ENCODE results near the gene ZNF423.
A peak's percentile ranks its signal among the peaks of the same experiment; 100 is the strongest.

ZNF423 gene

GRCh38 chr16:49763826-49764225 is 92.1 kb downstream of the ZNF423 start:
- POLR2A ChIA-PET = no interaction called here
- H3K4me3 ChIP-seq (ENCODE audit: low read depth, low read length) = no peak overlapping the region
- CTCF ChIA-PET = no interaction called here
- TF ChIP-seq CTCF (IDR thresholded peaks at IDR 0.05; ENCODE audit: insufficient read depth, low read length, missing control alignments) = no peak
- no peak for DNase-seq (ENCODE audit: low read depth, low spot score)

- TF ChIP-seq CTCF (IDR thresholded peaks at IDR 0.05; ENCODE audit: insufficient read depth, low read length, missing control alignments) = no peak
These were observed 95.1 kb downstream of the ZNF423 start for GRCh38 chr16:49760815-49761214.

GRCh38 chr16:49757559-49758069 is 98.3 kb downstream of the ZNF423 start:
- POLR2A ChIA-PET = no interaction called here

More at GRCh38 chr16:49760815-49761214, 95.1 kb downstream of the ZNF423 start:
- H3K4me3 ChIP-seq (ENCODE audit: low read depth, low read length) = no peak overlapping the region
- ChIA-PET CTCF (no interaction called here), POLR2A (no interaction called here)
- no peak for DNase-seq (ENCODE audit: low read depth, low spot score)

GRCh38 chr16:49756775-49757558 is 98.9 kb downstream of the ZNF423 start:
- H3K4me3 ChIP-seq (ENCODE audit: low read depth, low read length) = no peak overlapping the region

More at GRCh38 chr16:49757559-49758069, 98.3 kb downstream of the ZNF423 start:
- CTCF ChIA-PET = no interaction called here
- no peak overlapping the region for H3K4me3 ChIP-seq (ENCODE audit: low read depth, low read length)
- no peak for DNase-seq (ENCODE audit: low read depth, low spot score)
- no peak for TF ChIP-seq CTCF (IDR thresholded peaks at IDR 0.05; ENCODE audit: insufficient read depth, low read length, missing control alignments)

GRCh38 chr16:49755716-49756505 is 100.0 kb downstream of the ZNF423 start:
- no peak overlapping the region for H3K4me3 ChIP-seq (ENCODE audit: low read depth, low read length)
- ChIA-PET POLR2A (no interaction called here), CTCF (interaction anchor here (1.6 kb wide), 2 partner anchors 10 to 14 kb away, joined by 3 read pairs; no protein-coding TSS in a partner anchor)
- no peak for DNase-seq (ENCODE audit: low read depth, low spot score)
- no peak for TF ChIP-seq CTCF (IDR thresholded peaks at IDR 0.05; ENCODE audit: insufficient read depth, low read length, missing control alignments)

More at GRCh38 chr16:49756775-49757558, 98.9 kb downstream of the ZNF423 start:
- POLR2A ChIA-PET = no interaction called here
- no peak for TF ChIP-seq CTCF (IDR thresholded peaks at IDR 0.05; ENCODE audit: insufficient read depth, low read length, missing control alignments)
- CTCF ChIA-PET = no interaction called here
- DNase-seq (ENCODE audit: low read depth, low spot score) = no peak

GRCh38 chr16:49755313-49755620 is 100.6 kb downstream of the ZNF423 start:
- CTCF ChIA-PET = interaction anchor here (1.6 kb wide), 2 partner anchors 10 to 13 kb away, joined by 3 read pairs; no protein-coding TSS in a partner anchor
- DNase-seq (ENCODE audit: low read depth, low spot score) = no peak
- H3K4me3 ChIP-seq (ENCODE audit: low read depth, low read length) = peak overlapping the region; percentile 37
- POLR2A ChIA-PET = no interaction called here
- peak; percentile 25 for TF ChIP-seq CTCF (IDR thresholded peaks at IDR 0.05; ENCODE audit: insufficient read depth, low read length, missing control alignments)

All from AG04449 (cell line).